SK-N-SH treated with all-trans-retinoic acid at 6 μM for 48 hours (cell line): ENCODE data around the gene GRIK4.

Experiments used
- ATAC-seq: fragments of 200-7000 bp; cut with Tn5 transposase; 3 replicates; pipeline ENCODE4 v1.9.1; 2020; ENCODE audit warnings: mild to moderate bottlenecking, moderate library complexity
- ARNTL ChIP-seq: fragments of 450-650 bp; formaldehyde crosslinking; IDR thresholded peaks from 2 replicates; pipeline ENCODE4 v1.5.0; 2020; ENCODE audit warnings: low read depth, mild to moderate bottlenecking, moderate library complexity, borderline replicate concordance
- BACH2 ChIP-seq: fragments of 250-450 bp; sonication (Bioruptor Pico); IDR thresholded peaks from 2 replicates; pipeline ENCODE4 v1.9.0; 2021; ENCODE audit warnings: mild to moderate bottlenecking, borderline replicate concordance
- CSDC2 ChIP-seq: fragments of 250-450 bp; sonication (Bioruptor Pico); IDR thresholded peaks from 2 replicates; pipeline ENCODE4 v1.5.0; 2020; ENCODE audit warnings: mild to moderate bottlenecking, moderate library complexity
- ESRRG ChIP-seq: fragments of 250-450 bp; sonication (Bioruptor Pico); IDR thresholded peaks from 2 replicates; pipeline ENCODE4 v1.6.1; 2021; ENCODE audit warnings: mild to moderate bottlenecking
- GLIS3 ChIP-seq: fragments of 250-450 bp; sonication (Bioruptor Pico); IDR thresholded peaks from 2 replicates; pipeline ENCODE4 v1.5.0; 2020; ENCODE audit warnings: mild to moderate bottlenecking, moderate library complexity
- ISL1 ChIP-seq: fragments of 250-450 bp; sonication (Bioruptor Pico); IDR thresholded peaks from 2 replicates; pipeline ENCODE4 v2.1.2; 2022; ENCODE audit warnings: mild to moderate bottlenecking, moderate library complexity
- OSR1 ChIP-seq: fragments of 250-450 bp; sonication (Bioruptor Pico); IDR thresholded peaks from 2 replicates; pipeline ENCODE4 v1.8.0; 2022; ENCODE audit warnings: moderate library complexity, mild to moderate bottlenecking, inconsistent platforms
- PATZ1 ChIP-seq: fragments of 250-450 bp; sonication (Bioruptor Pico); IDR thresholded peaks from 2 replicates; pipeline ENCODE4 v1.8.0; 2020; ENCODE audit warnings: mild to moderate bottlenecking, moderate library complexity, borderline replicate concordance
- POU6F1 ChIP-seq: fragments of 250-450 bp; sonication (Bioruptor Pico); IDR thresholded peaks from 2 replicates; pipeline ENCODE4 v1.8.0; 2021; ENCODE audit warnings: low read depth, mild to moderate bottlenecking, moderate library complexity, borderline replicate concordance
- PPARA ChIP-seq: fragments of 250-450 bp; sonication (Bioruptor Pico); IDR thresholded peaks from 2 replicates; pipeline ENCODE4 v1.5.0; 2020; ENCODE audit warnings: mild to moderate bottlenecking, borderline replicate concordance
- RARB ChIP-seq: fragments of 250-450 bp; sonication (Bioruptor Pico); IDR thresholded peaks from 2 replicates; pipeline ENCODE4 v1.8.0; 2021; ENCODE audit warnings: mild to moderate bottlenecking, moderate library complexity
- SNAI2 ChIP-seq: fragments of 250-450 bp; sonication (Bioruptor Pico); IDR thresholded peaks from 2 replicates; pipeline ENCODE4 v1.5.0; 2020; ENCODE audit warnings: mild to moderate bottlenecking, moderate library complexity
- TCF4 ChIP-seq: fragments of 250-450 bp; sonication (Bioruptor Pico); IDR thresholded peaks from 2 replicates; pipeline ENCODE4 v1.8.0; 2021; ENCODE audit warnings: mild to moderate bottlenecking, moderate library complexity, borderline replicate concordance
- TOX ChIP-seq: fragments of 250-450 bp; sonication (Bioruptor Pico); IDR thresholded peaks from 2 replicates; pipeline ENCODE4 v1.8.0; 2021; ENCODE audit warnings: mild to moderate bottlenecking, moderate library complexity, borderline replicate concordance
- TSHZ2 ChIP-seq: fragments of 250-450 bp; sonication (Bioruptor Pico); IDR thresholded peaks from 2 replicates; pipeline ENCODE4 v1.5.0; 2020; ENCODE audit warnings: mild to moderate bottlenecking, moderate library complexity
- ZC3H10 ChIP-seq: fragments of 250-450 bp; sonication (Bioruptor Pico); IDR thresholded peaks from 2 replicates; pipeline ENCODE4 v1.5.1; 2021; ENCODE audit warnings: mild to moderate bottlenecking, moderate library complexity
- ZFP30 ChIP-seq: fragments of 450-650 bp; formaldehyde crosslinking; IDR thresholded peaks from 2 replicates; pipeline ENCODE4 v1.5.0; 2022; ENCODE audit warnings: mild to moderate bottlenecking, moderate library complexity
- ZNF565 ChIP-seq: fragments of 450-650 bp; formaldehyde crosslinking; conservative IDR thresholded peaks from 2 replicates; pipeline ENCODE4 v1.5.0; 2020; ENCODE audit warnings: low read depth, mild to moderate bottlenecking, moderate library complexity
- ZNF70 ChIP-seq: fragments of 450-650 bp; formaldehyde crosslinking; IDR thresholded peaks from 2 replicates; pipeline ENCODE4 v1.5.0; 2020; ENCODE audit warnings: mild to moderate bottlenecking, moderate library complexity
- ZNF8 ChIP-seq: fragments of 450-650 bp; formaldehyde crosslinking; IDR thresholded peaks from 2 replicates; pipeline ENCODE4 v1.5.0; 2020; ENCODE audit warnings: mild to moderate bottlenecking, moderate library complexity
- TF ChIP-seq, protein P1 (sequence below): fragments of 250-450 bp; sonication (Bioruptor Pico); IDR thresholded peaks from 2 replicates; pipeline ENCODE4 v1.5.1; 2021; ENCODE audit warnings: mild to moderate bottlenecking, moderate library complexity
- TF ChIP-seq, protein P2 (sequence below): fragments of 250-450 bp; sonication (Bioruptor Pico); IDR thresholded peaks from 2 replicates; pipeline ENCODE4 v1.5.1; 2020; ENCODE audit warnings: low read depth, mild to moderate bottlenecking, moderate library complexity

Gene GRIK4

GRCh38 chr11:120652705-120653335 is 141.3 kb downstream of the GRIK4 start:
- TF ChIP-seq ARNTL (CRISPR knock-in tag), result no peak
- TF ChIP-seq PATZ1 (CRISPR knock-in tag), result no peak
- TF ChIP-seq TOX (CRISPR knock-in tag), result no peak
- no peak for TF ChIP-seq ZFP30 (CRISPR knock-in tag)
- no peak for TF ChIP-seq RARB (CRISPR knock-in tag)
- TF ChIP-seq ISL1, result no peak
- TF ChIP-seq, protein P1, sequence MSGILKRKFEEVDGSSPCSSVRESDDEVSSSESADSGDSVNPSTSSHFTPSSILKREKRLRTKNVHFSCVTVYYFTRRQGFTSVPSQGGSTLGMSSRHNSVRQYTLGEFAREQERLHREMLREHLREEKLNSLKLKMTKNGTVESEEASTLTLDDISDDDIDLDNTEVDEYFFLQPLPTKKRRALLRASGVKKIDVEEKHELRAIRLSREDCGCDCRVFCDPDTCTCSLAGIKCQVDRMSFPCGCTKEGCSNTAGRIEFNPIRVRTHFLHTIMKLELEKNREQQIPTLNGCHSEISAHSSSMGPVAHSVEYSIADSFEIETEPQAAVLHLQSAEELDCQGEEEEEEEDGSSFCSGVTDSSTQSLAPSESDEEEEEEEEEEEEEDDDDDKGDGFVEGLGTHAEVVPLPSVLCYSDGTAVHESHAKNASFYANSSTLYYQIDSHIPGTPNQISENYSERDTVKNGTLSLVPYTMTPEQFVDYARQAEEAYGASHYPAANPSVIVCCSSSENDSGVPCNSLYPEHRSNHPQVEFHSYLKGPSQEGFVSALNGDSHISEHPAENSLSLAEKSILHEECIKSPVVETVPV (CRISPR knock-in tag), result no peak
- TF ChIP-seq ESRRG (CRISPR knock-in tag), result no peak
- TF ChIP-seq OSR1 (CRISPR knock-in tag), result no peak
- no peak for TF ChIP-seq SNAI2 (CRISPR knock-in tag)
- no peak for TF ChIP-seq ZC3H10 (CRISPR knock-in tag)
- TF ChIP-seq, protein P2, sequence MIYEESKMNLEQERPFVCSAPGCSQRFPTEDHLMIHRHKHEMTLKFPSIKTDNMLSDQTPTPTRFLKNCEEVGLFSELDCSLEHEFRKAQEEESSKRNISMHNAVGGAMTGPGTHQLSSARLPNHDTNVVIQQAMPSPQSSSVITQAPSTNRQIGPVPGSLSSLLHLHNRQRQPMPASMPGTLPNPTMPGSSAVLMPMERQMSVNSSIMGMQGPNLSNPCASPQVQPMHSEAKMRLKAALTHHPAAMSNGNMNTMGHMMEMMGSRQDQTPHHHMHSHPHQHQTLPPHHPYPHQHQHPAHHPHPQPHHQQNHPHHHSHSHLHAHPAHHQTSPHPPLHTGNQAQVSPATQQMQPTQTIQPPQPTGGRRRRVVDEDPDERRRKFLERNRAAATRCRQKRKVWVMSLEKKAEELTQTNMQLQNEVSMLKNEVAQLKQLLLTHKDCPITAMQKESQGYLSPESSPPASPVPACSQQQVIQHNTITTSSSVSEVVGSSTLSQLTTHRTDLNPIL (CRISPR knock-in tag), result no peak
- no peak for TF ChIP-seq PPARA
- TF ChIP-seq TCF4 (CRISPR knock-in tag), result no peak
- TF ChIP-seq GLIS3 (CRISPR knock-in tag), result no peak
- TF ChIP-seq ZNF565, result no peak
- TF ChIP-seq ZNF70 (CRISPR knock-in tag), result no peak
- no peak for TF ChIP-seq BACH2 (CRISPR knock-in tag)
- ATAC-seq, result no peak

- ATAC-seq, result no peak
- TF ChIP-seq ARNTL (CRISPR knock-in tag), result no peak
- TF ChIP-seq, protein P1 (CRISPR knock-in tag), result no peak
- TF ChIP-seq ESRRG (CRISPR knock-in tag), result no peak
- TF ChIP-seq TOX (CRISPR knock-in tag), result no peak
- TF ChIP-seq ZNF8, result no peak
- TF ChIP-seq ZNF565, result no peak
- no peak for TF ChIP-seq PATZ1 (CRISPR knock-in tag)
- TF ChIP-seq BACH2 (CRISPR knock-in tag), result no peak
- no peak for TF ChIP-seq ZNF70 (CRISPR knock-in tag)
- no peak for TF ChIP-seq TSHZ2
- TF ChIP-seq PPARA, result no peak
- no peak for TF ChIP-seq CSDC2 (CRISPR knock-in tag)
- no peak for TF ChIP-seq TCF4 (CRISPR knock-in tag)
- no peak for TF ChIP-seq ZC3H10 (CRISPR knock-in tag)
- TF ChIP-seq POU6F1 (CRISPR knock-in tag), result no peak
- no peak for TF ChIP-seq GLIS3 (CRISPR knock-in tag)
- no peak for TF ChIP-seq ZFP30 (CRISPR knock-in tag)
- TF ChIP-seq ISL1, result no peak
- no peak for TF ChIP-seq OSR1 (CRISPR knock-in tag)
- TF ChIP-seq, all 23 proteins: peak for 0
These were observed 144.0 kb downstream of the GRIK4 start for GRCh38 chr11:120655589-120655988.
